ENCODE data around the gene MYLK.
"Not testable (repeated sequence)": the region's sequence is repeated elsewhere in the genome, so short reads cannot be mapped to it uniquely, and the experiment has no call there.

Gene MYLK

GRCh38 chr3:123618076-123618708 lies 265.9 kb downstream of the MYLK start:
- no peaks in the 10 kb centered on the region for H3K9me2 ChIP-seq (ENCODE audit: low read depth, low read length)
- H3K4me3 ChIP-seq (ENCODE audit: low read depth, low read length, poor library complexity, severe bottlenecking): no peak overlapping the region
- TF ChIP-seq EZH2 (IDR thresholded peaks at IDR 0.05; ENCODE audit: borderline replicate concordance, low read length): no peak
- no peak overlapping the region for H3K9ac ChIP-seq (ENCODE audit: low read length)
- no peaks in the 10 kb centered on the region for H3K36me3 ChIP-seq (ENCODE audit: insufficient read depth, low read length)
- H3K27ac ChIP-seq (ENCODE audit: low read depth, low read length, poor library complexity, severe bottlenecking): no peak overlapping the region
- H4K20me1 ChIP-seq (ENCODE audit: insufficient read depth, low read length): no peaks in the 10 kb centered on the region
- no peaks in the 10 kb centered on the region for H3K9me3 ChIP-seq (ENCODE audit: low read length)
- H3K4me1 ChIP-seq (ENCODE audit: insufficient read depth, low read length, severe bottlenecking): peaks cover 4% of the 10 kb centered on the region
- H2AFZ ChIP-seq (ENCODE audit: low read length): no peak overlapping the region
- no peaks in the 10 kb centered on the region for H3F3A ChIP-seq (ENCODE audit: insufficient read depth, low read length)
- H3K27me3 ChIP-seq (ENCODE audit: insufficient read depth, low read length): no peaks in the 10 kb centered on the region
- H3K79me2 ChIP-seq (ENCODE audit: insufficient read depth, low read length): no peaks in the 10 kb centered on the region
- no peak overlapping the region for H3K4me2 ChIP-seq (ENCODE audit: low read length)

GRCh38 chr3:123616593-123616992 lies 267.5 kb downstream of the MYLK start:
- Histone ChIP-seq H3K4me2 (ENCODE audit: low read length) (no peak overlapping the region), H4K20me1 (ENCODE audit: insufficient read depth, low read length) (no peaks in the 10 kb centered on the region), H3K9me3 (ENCODE audit: low read length) (no peaks in the 10 kb centered on the region), H3K79me2 (ENCODE audit: insufficient read depth, low read length) (no peaks in the 10 kb centered on the region), H3K4me1 (ENCODE audit: insufficient read depth, low read length, severe bottlenecking) (peaks cover 4% of the 10 kb centered on the region), H3K27me3 (ENCODE audit: insufficient read depth, low read length) (no peaks in the 10 kb centered on the region), H3F3A (ENCODE audit: insufficient read depth, low read length) (no peaks in the 10 kb centered on the region; the same call in 1 of the 2 replicates), H3K9ac (ENCODE audit: low read length) (no peak overlapping the region), H3K36me3 (ENCODE audit: insufficient read depth, low read length) (peaks cover 7% of the 10 kb centered on the region; the same call in 1 of the 2 replicates), H3K27ac (ENCODE audit: low read depth, low read length, poor library complexity, severe bottlenecking) (no peak overlapping the region), H2AFZ (ENCODE audit: low read length) (no peak overlapping the region), H3K4me3 (ENCODE audit: low read depth, low read length, poor library complexity, severe bottlenecking) (no peak overlapping the region), H3K9me2 (ENCODE audit: low read depth, low read length) (no peaks in the 10 kb centered on the region)
- no peak for TF ChIP-seq EZH2 (IDR thresholded peaks at IDR 0.05; ENCODE audit: borderline replicate concordance, low read length)
- TF ChIP-seq, protein P1, sequence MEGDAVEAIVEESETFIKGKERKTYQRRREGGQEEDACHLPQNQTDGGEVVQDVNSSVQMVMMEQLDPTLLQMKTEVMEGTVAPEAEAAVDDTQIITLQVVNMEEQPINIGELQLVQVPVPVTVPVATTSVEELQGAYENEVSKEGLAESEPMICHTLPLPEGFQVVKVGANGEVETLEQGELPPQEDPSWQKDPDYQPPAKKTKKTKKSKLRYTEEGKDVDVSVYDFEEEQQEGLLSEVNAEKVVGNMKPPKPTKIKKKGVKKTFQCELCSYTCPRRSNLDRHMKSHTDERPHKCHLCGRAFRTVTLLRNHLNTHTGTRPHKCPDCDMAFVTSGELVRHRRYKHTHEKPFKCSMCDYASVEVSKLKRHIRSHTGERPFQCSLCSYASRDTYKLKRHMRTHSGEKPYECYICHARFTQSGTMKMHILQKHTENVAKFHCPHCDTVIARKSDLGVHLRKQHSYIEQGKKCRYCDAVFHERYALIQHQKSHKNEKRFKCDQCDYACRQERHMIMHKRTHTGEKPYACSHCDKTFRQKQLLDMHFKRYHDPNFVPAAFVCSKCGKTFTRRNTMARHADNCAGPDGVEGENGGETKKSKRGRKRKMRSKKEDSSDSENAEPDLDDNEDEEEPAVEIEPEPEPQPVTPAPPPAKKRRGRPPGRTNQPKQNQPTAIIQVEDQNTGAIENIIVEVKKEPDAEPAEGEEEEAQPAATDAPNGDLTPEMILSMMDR (IDR thresholded peaks at IDR 0.05; ENCODE audit: low read length): no peak

DNA sequence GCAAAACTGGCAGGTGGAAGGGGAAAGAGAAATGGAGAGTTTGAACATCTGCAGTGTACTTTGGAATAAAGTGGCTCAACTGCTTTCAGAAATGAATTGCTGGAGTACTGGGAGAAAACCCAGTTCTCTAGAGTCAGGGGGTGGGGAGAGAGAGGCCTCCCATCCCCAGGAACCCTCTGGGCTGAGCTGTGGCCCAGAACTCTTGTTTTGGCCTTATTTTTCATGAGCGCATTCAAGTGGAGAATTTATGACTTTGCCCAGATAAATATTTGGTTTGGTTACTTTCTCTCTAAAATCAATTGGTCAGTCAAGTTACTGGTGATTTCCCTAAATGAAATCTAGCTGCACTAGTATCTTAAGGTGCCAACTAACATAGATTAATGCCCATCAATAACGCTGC lies 270.6 kb downstream of the MYLK start:
- no peak for TF ChIP-seq EZH2 (IDR thresholded peaks at IDR 0.05; ENCODE audit: borderline replicate concordance, low read length)
- TF ChIP-seq, protein P1 (IDR thresholded peaks at IDR 0.05; ENCODE audit: low read length): no peak
- H3K9me3 ChIP-seq (ENCODE audit: low read length): no peaks in the 10 kb centered on the region
- H2AFZ ChIP-seq (ENCODE audit: low read length): no peak overlapping the region
- H4K20me1 ChIP-seq (ENCODE audit: insufficient read depth, low read length): no peaks in the 10 kb centered on the region
- peaks cover 11% of the 10 kb centered on the region for H3K36me3 ChIP-seq (ENCODE audit: insufficient read depth, low read length)
- H3K4me2 ChIP-seq (ENCODE audit: low read length): no peak overlapping the region
- no peaks in the 10 kb centered on the region for H3K27me3 ChIP-seq (ENCODE audit: insufficient read depth, low read length)
- H3K79me2 ChIP-seq (ENCODE audit: insufficient read depth, low read length): no peaks in the 10 kb centered on the region
- no peak overlapping the region for H3K9ac ChIP-seq (ENCODE audit: low read length)
- no peak overlapping the region for H3K27ac ChIP-seq (ENCODE audit: low read depth, low read length, poor library complexity, severe bottlenecking)
- no peak overlapping the region for H3K4me3 ChIP-seq (ENCODE audit: low read depth, low read length, poor library complexity, severe bottlenecking)
- peaks cover 14% of the 10 kb centered on the region for H3K4me1 ChIP-seq (ENCODE audit: insufficient read depth, low read length, severe bottlenecking)
- H3F3A ChIP-seq (ENCODE audit: insufficient read depth, low read length): no peaks in the 10 kb centered on the region; the same call in 1 of the 2 replicates
- H3K9me2 ChIP-seq (ENCODE audit: low read depth, low read length): no peaks in the 10 kb centered on the region

DNA sequence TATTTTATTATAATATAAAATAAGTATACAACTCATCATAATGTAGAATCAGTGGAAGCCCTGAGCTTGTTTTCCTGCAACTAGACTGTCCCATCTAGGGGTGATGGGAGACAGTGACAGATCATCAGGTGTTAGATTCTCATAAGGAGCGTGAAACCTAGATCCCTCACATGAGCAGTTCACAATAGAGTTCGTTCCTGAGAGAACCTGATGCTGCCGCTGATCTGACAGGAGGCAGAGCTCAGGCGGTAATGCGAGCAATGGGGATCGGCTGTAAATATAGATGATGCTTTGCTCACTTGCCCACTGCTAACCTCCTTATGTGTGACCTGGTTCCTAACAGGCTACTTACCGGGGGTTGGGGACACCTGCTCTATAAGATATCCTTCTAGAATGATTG lies 272.5 kb downstream of the MYLK start:
- H3K36me3 ChIP-seq (ENCODE audit: insufficient read depth, low read length): peaks cover 12% of the 10 kb centered on the region
- not testable (repeated sequence) for H3K4me3 ChIP-seq (ENCODE audit: low read depth, low read length, poor library complexity, severe bottlenecking); H4K20me1 ChIP-seq (ENCODE audit: insufficient read depth, low read length); H3F3A ChIP-seq (ENCODE audit: insufficient read depth, low read length); H3K9me3 ChIP-seq (ENCODE audit: low read length); H3K9ac ChIP-seq (ENCODE audit: low read length); H3K27ac ChIP-seq (ENCODE audit: low read depth, low read length, poor library complexity, severe bottlenecking); H3K79me2 ChIP-seq (ENCODE audit: insufficient read depth, low read length); H3K4me1 ChIP-seq (ENCODE audit: insufficient read depth, low read length, severe bottlenecking); H3K9me2 ChIP-seq (ENCODE audit: low read depth, low read length); H3K4me2 ChIP-seq (ENCODE audit: low read length); H3K27me3 ChIP-seq (ENCODE audit: insufficient read depth, low read length); H2AFZ ChIP-seq (ENCODE audit: low read length)

All from OCI-LY1 (cell line).